H1 (cell line): ENCODE results near the gene RNF41.

Experiments
- EP300 ChIP-seq, 2 experiments: IDR thresholded peaks; 1 replicate in 1 of 2; 2 replicates in 1 of 2; pipeline ENCODE4 v1.6.1; 2011 to 2012; ENCODE audit warnings: low read depth in 2 of 2, low read length in 2 of 2, mild to moderate bottlenecking in 2 of 2, borderline replicate concordance in 1 of 2, inconsistent platforms in 1 of 2, moderate library complexity in 1 of 2
- EZH2 ChIP-seq: fragments of 200-600 bp; sonication (generic); IDR thresholded peaks from 2 replicates; pipeline ENCODE4 v1.7.1; 2012; ENCODE audit warnings: low read depth, mild to moderate bottlenecking, moderate library complexity, low read length, inconsistent platforms; ENCODE audit not compliant: severe bottlenecking
- NRF1 ChIP-seq: IDR thresholded peaks from 2 replicates; pipeline ENCODE4 v1.6.1; 2011; ENCODE audit warnings: mild to moderate bottlenecking, low read depth, low read length, improper control_type of control experiment
- POLR2A ChIP-seq, 2 experiments: IDR thresholded peaks; 1 replicate in 1 of 2; 2 replicates in 1 of 2; pipeline ENCODE4 v1.6.1; 2011; ENCODE audit warnings: low read depth in 2 of 2, low read length in 2 of 2, mild to moderate bottlenecking in 2 of 2; ENCODE audit errors: control extremely low read depth in 1 of 2
- POLR2AphosphoS5 ChIP-seq: IDR thresholded peaks from 2 replicates; pipeline ENCODE4 v1.6.1; 2011; ENCODE audit warnings: low read depth, low read length
- TCF12 ChIP-seq: IDR thresholded peaks from 2 replicates; pipeline ENCODE4 v1.6.1; 2011; ENCODE audit warnings: low read depth, mild to moderate bottlenecking, low read length
- YY1 ChIP-seq: IDR thresholded peaks from 2 replicates; pipeline ENCODE4 v1.6.1; 2011; ENCODE audit warnings: low read depth, mild to moderate bottlenecking, low read length
- TF ChIP-seq, protein P1 (sequence below), 3 experiments: IDR thresholded peaks; 1 replicate in 2 of 3; 2 replicates in 1 of 3; pipeline versions ENCODE4 v1.5.1 to v1.6.1; 2011; ENCODE audit warnings: low read length in 3 of 3, mild to moderate bottlenecking in 3 of 3, inconsistent platforms in 2 of 3, low read depth in 1 of 3, moderate library complexity in 1 of 3; ENCODE audit not compliant: insufficient read depth in 1 of 3; ENCODE audit errors: control extremely low read depth in 1 of 3

DNA sequence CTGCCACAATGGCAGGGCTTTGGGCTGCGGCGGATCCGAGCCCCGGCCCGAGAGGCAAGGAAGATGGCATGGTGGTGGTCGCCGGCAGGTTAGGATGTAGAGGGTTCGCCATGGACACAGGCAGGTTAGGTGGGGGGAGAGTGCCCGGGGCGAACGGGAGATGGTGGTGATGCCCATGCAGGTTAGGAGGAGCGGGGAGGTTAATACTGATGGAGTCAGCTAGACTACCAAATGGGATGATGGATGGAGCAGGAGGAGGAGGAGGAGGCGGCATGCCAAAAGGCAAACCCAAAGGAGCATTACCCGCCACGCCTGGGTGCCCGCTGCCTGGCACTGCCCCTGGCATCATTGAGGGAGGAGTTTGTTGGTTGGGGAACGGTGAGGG is 57.4 kb downstream of the RNF41 start:
- TF ChIP-seq, protein P1, sequence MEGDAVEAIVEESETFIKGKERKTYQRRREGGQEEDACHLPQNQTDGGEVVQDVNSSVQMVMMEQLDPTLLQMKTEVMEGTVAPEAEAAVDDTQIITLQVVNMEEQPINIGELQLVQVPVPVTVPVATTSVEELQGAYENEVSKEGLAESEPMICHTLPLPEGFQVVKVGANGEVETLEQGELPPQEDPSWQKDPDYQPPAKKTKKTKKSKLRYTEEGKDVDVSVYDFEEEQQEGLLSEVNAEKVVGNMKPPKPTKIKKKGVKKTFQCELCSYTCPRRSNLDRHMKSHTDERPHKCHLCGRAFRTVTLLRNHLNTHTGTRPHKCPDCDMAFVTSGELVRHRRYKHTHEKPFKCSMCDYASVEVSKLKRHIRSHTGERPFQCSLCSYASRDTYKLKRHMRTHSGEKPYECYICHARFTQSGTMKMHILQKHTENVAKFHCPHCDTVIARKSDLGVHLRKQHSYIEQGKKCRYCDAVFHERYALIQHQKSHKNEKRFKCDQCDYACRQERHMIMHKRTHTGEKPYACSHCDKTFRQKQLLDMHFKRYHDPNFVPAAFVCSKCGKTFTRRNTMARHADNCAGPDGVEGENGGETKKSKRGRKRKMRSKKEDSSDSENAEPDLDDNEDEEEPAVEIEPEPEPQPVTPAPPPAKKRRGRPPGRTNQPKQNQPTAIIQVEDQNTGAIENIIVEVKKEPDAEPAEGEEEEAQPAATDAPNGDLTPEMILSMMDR (IDR thresholded peaks at IDR 0.05; ENCODE audit: control extremely low read depth in 1 of 3, insufficient read depth in 1 of 3, low read depth in 1 of 3, low read length in 3 of 3): no peak
- no peak for TF ChIP-seq EP300 (IDR thresholded peaks at IDR 0.05; ENCODE audit: borderline replicate concordance in 1 of 2, low read depth in 2 of 2, low read length in 2 of 2)
- no peak for TF ChIP-seq NRF1
- TF ChIP-seq POLR2A (IDR thresholded peaks at IDR 0.05; ENCODE audit: control extremely low read depth in 1 of 2, low read depth in 2 of 2, low read length in 2 of 2): peak; percentile 53 to 60
- TF ChIP-seq TCF12: no peak
- TF ChIP-seq EZH2: no peak
- TF ChIP-seq YY1: no peak
- peak; percentile 76; the same call in 1 of the 2 replicates for TF ChIP-seq POLR2AphosphoS5
